DND-41 (cell line): ENCODE results near the gene FBXO22.

Experiments
- ATAC-seq: fragments of 200-7000 bp; cut with Tn5 transposase; 3 replicates; pipeline ENCODE4 v1.9.1; 2021; ENCODE audit warnings: low read depth; ENCODE audit not compliant: insufficient read depth
- DNase-seq: peaks from one replicate; pipeline ENCODE4 v3.0.0-alpha.2; 2020
- H2AFZ ChIP-seq: 2 replicates; pipeline ENCODE4 v1.6.0; 2012; ENCODE audit warnings: low read depth, low read length
- H3K27ac ChIP-seq: 2 replicates; pipeline ENCODE4 v1.5.1; 2012; ENCODE audit warnings: low read length, inconsistent platforms
- H3K27me3 ChIP-seq: fragments of 200-600 bp; sonication (generic); 2 replicates; pipeline ENCODE4 v1.6.0; 2012; ENCODE audit warnings: low read length, mild to moderate bottlenecking, inconsistent platforms; ENCODE audit not compliant: insufficient read depth, poor library complexity
- H3K36me3 ChIP-seq: 2 replicates; pipeline ENCODE4 v1.5.1; 2012; ENCODE audit warnings: low read length, inconsistent platforms; ENCODE audit not compliant: insufficient read depth
- H3K4me1 ChIP-seq: 2 replicates; pipeline ENCODE4 v1.5.1; 2012; ENCODE audit warnings: mild to moderate bottlenecking, low read length; ENCODE audit not compliant: insufficient read depth
- H3K4me2 ChIP-seq: 2 replicates; pipeline ENCODE4 v1.6.0; 2012; ENCODE audit warnings: mild to moderate bottlenecking, moderate library complexity, low read length, inconsistent platforms; ENCODE audit not compliant: insufficient read depth
- H3K4me3 ChIP-seq, 2 experiments: fragments of 200-600 bp in 1 of 2; shearing (Covaris generic) in 1 of 2; 2 replicates each; pipeline ENCODE4 v1.5.1; 2012 to 2016; ENCODE audit warnings: inconsistent platforms in 2 of 2, low read length in 2 of 2, mild to moderate bottlenecking in 2 of 2, low read depth in 1 of 2, moderate library complexity in 1 of 2
- H3K79me2 ChIP-seq: 2 replicates; pipeline ENCODE4 v1.6.0; 2012; ENCODE audit warnings: low read length, inconsistent platforms; ENCODE audit not compliant: insufficient read depth
- H3K9ac ChIP-seq: 2 replicates; pipeline ENCODE4 v1.6.0; 2012; ENCODE audit warnings: low read depth, mild to moderate bottlenecking, inconsistent platforms, low read length, moderate library complexity
- H3K9me3 ChIP-seq: 2 replicates; pipeline ENCODE4 v1.5.1; 2012; ENCODE audit warnings: low read length, moderate library complexity, mild to moderate bottlenecking, inconsistent platforms; ENCODE audit not compliant: insufficient read depth, severe bottlenecking
- H4K20me1 ChIP-seq: 2 replicates; pipeline ENCODE4 v1.6.0; 2012; ENCODE audit warnings: low read length; ENCODE audit not compliant: insufficient read depth
- EZH2 ChIP-seq: IDR thresholded peaks from 3 replicates; pipeline ENCODE4 v1.6.1; 2012; ENCODE audit warnings: borderline replicate concordance, low read depth, mild to moderate bottlenecking, moderate library complexity, low read length, inconsistent platforms; ENCODE audit not compliant: severe bottlenecking
- TF ChIP-seq, protein P1 (sequence below): IDR thresholded peaks from 2 replicates; pipeline ENCODE4 v1.5.1; 2012; ENCODE audit warnings: borderline replicate concordance, low read length, moderate library complexity, mild to moderate bottlenecking; ENCODE audit not compliant: poor library complexity, severe bottlenecking; ENCODE audit errors: extremely low read depth

The FBXO22 gene

DNA sequence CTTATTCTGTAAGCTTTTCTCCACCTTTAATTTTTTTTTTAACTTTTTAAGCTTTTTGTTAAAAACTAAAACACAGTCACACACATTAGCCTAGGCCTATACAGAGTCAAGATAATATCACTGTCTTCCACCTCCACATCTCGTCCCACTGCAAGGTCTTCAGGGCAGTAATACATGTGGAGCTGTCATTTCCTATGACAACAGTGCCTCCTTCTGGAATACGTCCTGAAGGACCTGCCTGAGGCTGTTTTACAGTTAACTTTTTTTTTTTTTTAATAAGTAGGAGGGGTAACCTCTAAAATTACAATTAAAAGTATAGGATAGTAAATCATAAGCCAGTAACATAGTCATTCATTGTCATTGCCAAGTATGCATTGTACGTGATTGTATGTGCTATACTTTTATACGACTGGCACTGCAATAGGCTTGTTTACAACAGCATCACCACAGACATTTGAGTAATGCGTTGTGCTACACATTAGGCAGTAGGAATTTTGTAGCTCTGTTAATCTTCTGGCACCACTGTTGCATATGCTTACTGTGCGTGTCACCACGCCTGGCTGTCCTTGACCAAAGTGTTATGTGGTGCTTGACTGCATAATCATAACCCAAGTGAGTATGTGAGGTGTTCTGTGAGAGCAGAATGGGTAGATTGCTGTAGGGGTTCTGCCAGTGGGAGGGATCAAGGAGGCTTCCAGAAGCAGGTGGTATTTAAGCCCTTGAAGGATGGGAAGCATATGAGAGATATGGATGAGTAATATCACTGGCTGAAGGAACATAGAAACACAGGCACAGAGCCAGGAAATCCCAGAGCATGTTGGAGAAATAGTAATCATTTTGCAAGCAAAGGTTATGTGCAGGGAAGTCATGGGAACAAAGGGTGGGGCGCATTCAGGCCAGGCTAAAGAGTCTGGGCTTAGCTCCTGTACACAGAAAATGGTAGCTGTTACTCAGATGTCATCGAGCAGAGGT, 18.3 kb downstream of the FBXO22 start:
- no peaks in the 10 kb centered on the region for H3K27me3 ChIP-seq
- ATAC-seq (peak; percentile 66; the same call in 2 of the 3 replicates), DNase-seq (peak; percentile 35)
- H2AFZ ChIP-seq: no peak overlapping the region
- no peaks in the 10 kb centered on the region for H4K20me1 ChIP-seq
- no peak overlapping the region for H3K9ac ChIP-seq
- H3K36me3 ChIP-seq: peaks cover 30% of the 10 kb centered on the region; the same call in 1 of the 2 replicates
- H3K9me3 ChIP-seq: no peaks in the 10 kb centered on the region
- no peak overlapping the region for H3K27ac ChIP-seq
- no peak overlapping the region for H3K4me3 ChIP-seq
- no peak for TF ChIP-seq EZH2
- TF ChIP-seq, protein P1, sequence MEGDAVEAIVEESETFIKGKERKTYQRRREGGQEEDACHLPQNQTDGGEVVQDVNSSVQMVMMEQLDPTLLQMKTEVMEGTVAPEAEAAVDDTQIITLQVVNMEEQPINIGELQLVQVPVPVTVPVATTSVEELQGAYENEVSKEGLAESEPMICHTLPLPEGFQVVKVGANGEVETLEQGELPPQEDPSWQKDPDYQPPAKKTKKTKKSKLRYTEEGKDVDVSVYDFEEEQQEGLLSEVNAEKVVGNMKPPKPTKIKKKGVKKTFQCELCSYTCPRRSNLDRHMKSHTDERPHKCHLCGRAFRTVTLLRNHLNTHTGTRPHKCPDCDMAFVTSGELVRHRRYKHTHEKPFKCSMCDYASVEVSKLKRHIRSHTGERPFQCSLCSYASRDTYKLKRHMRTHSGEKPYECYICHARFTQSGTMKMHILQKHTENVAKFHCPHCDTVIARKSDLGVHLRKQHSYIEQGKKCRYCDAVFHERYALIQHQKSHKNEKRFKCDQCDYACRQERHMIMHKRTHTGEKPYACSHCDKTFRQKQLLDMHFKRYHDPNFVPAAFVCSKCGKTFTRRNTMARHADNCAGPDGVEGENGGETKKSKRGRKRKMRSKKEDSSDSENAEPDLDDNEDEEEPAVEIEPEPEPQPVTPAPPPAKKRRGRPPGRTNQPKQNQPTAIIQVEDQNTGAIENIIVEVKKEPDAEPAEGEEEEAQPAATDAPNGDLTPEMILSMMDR: peak; percentile 53
- H3K4me1 ChIP-seq: no peaks in the 10 kb centered on the region
- no peaks in the 10 kb centered on the region for H3K79me2 ChIP-seq
- H3K4me2 ChIP-seq: no peak overlapping the region

DNA sequence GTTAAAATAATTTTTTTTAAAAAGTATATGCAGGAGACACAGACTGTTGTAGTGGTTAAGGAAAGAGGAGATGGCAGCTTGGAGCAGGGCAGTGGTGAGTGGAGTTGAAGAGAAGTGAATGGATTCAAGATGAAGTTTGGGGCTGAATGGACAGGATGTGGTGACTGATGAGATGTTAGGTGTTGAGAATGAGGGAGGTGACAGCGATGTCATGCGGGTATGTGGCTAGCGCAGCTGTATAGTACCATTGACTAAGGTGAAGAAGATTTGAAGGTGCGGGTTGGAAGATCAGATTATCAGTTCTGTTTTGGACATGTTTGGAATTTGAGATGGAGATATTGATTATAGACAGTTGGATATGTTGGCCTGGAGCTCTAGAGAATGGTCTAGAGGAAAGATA, 20.1 kb downstream of the FBXO22 start:
- Histone ChIP-seq H3K4me1 (no peaks in the 10 kb centered on the region), H2AFZ (no peak overlapping the region), H3K27me3 (no peaks in the 10 kb centered on the region), H3K27ac (no peak overlapping the region), H3K4me3 (no peak overlapping the region), H3K4me2 (no peak overlapping the region), H3K36me3 (peaks cover 16% of the 10 kb centered on the region; the same call in 1 of the 2 replicates), H4K20me1 (no peaks in the 10 kb centered on the region), H3K9ac (no peak overlapping the region), H3K79me2 (no peaks in the 10 kb centered on the region), H3K9me3 (no peaks in the 10 kb centered on the region)
- TF ChIP-seq, protein P1: no peak
- no peak for TF ChIP-seq EZH2
- ATAC-seq (peak; percentile 58; the same call in 1 of the 3 replicates), DNase-seq (peak; percentile 10)

DNA sequence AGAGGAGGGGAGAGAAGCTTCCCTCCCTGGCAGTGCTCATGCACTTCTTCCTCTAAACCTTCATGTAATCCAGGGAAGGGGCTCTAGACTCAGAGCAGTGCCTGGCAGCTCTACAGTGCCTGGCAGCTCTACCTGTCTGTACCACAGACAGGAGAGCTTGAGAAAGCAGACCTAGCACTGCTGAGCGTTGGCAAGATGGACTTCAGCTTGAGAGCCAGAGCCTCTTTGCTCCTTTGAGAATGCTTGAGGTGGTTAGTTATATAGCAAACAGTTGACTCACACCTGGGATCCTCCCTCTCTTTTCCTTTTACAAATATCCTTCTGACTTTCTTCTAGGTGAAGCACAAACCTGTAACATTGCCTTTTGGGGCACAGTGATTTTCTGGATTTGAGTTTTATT, 20.9 kb downstream of the FBXO22 start:
- Histone ChIP-seq H3K36me3 (peaks cover 11% of the 10 kb centered on the region; the same call in 1 of the 2 replicates), H3K9me3 (no peaks in the 10 kb centered on the region), H3K27me3 (no peaks in the 10 kb centered on the region), H2AFZ (no peak overlapping the region), H3K79me2 (no peaks in the 10 kb centered on the region), H3K4me1 (no peaks in the 10 kb centered on the region), H3K4me3 (no peak overlapping the region), H3K27ac (no peak overlapping the region), H4K20me1 (no peaks in the 10 kb centered on the region), H3K4me2 (no peak overlapping the region), H3K9ac (no peak overlapping the region)
- ATAC-seq: no peak
- no peak for DNase-seq
- TF ChIP-seq, protein P1: no peak
- TF ChIP-seq EZH2: no peak
